HepG2 (cell line): ENCODE results near the gene ONECUT1. TPM values are rescaled to one million over a fixed set of nuclear protein-coding genes. Genes with fewer than 3 reads are reported as not detected.

Experiments used
- CREB1 ChIP-seq, 2 experiments: fragments of 450-650 bp in 1 of 2; IDR thresholded peaks; 2 replicates each; pipeline ENCODE4 v1.6.1; 2016 to 2017; ENCODE audit warnings: control low read depth in 1 of 2, mild to moderate bottlenecking in 1 of 2, missing compliant biosample characterization in 1 of 2, missing genetic modification characterization in 1 of 2
- GABPA ChIP-seq, 2 experiments: IDR thresholded peaks; 2 replicates each; pipeline ENCODE4 v1.6.1; 2011 to 2016; ENCODE audit warnings: low read depth in 2 of 2, low read length in 1 of 2, missing biosample characterization in 1 of 2, missing genetic modification characterization in 1 of 2
- GTF3A ChIP-seq: sonication (generic); formaldehyde crosslinking; conservative IDR thresholded peaks from 2 replicates; pipeline ENCODE4 v1.4.0; 2020; ENCODE audit warnings: mild to moderate bottlenecking, missing genetic modification reagents
- KLF15 ChIP-seq: sonication (generic); formaldehyde crosslinking; IDR thresholded peaks from 2 replicates; pipeline ENCODE4 v1.8.1; 2023; ENCODE audit warnings: borderline replicate concordance, mild to moderate bottlenecking, inconsistent platforms, missing genetic modification reagents, mixed read lengths
- SALL1 ChIP-seq: sonication (generic); formaldehyde crosslinking; IDR thresholded peaks from 2 replicates; pipeline ENCODE4 v1.8.0; 2022; ENCODE audit warnings: mild to moderate bottlenecking, missing genetic modification reagents
- THYN1 ChIP-seq: sonication (generic); formaldehyde crosslinking; IDR thresholded peaks from 2 replicates; pipeline ENCODE4 v1.8.1; 2023; ENCODE audit warnings: low read depth, mild to moderate bottlenecking, moderate library complexity, missing genetic modification reagents, borderline replicate concordance
- ZNF205 ChIP-seq: IDR thresholded peaks from 2 replicates; pipeline ENCODE4 v1.6.1; 2018; ENCODE audit warnings: missing biosample characterization, missing genetic modification reagents
- polyA plus RNA-seq, 8 experiments: library from polyadenylated mRNA; depleted of rRNA in 3 of 8; stranded (reverse) in 7 of 8; unstranded in 1 of 8; fragments of >200 nt; fragmentation: Illumina TruSeq in 4 of 8; extraction: Trizol in 4 of 8; gene quantifications; 2 replicates each; pipeline versions ENCODE4 v1.2.1 to v1.2.3, GENCODE V29; 2011 to 2016; ENCODE audit warnings: low read depth in 4 of 8, missing spikeins in 1 of 8, mixed read lengths in 1 of 8; ENCODE audit not compliant: insufficient read depth in 1 of 8
- total RNA-seq, 5 experiments: library from RNA; depleted of rRNA; stranded (reverse); fragments of >200 nt; fragmentation: Illumina TruSeq; extraction: Trizol; gene quantifications; 2 replicates each; pipeline ENCODE4 v1.2.3, GENCODE V29; 2016; ENCODE audit warnings: low read depth in 1 of 5
- TF ChIP-seq, protein P1 (sequence below), 2 experiments: IDR thresholded peaks; 2 replicates each; pipeline ENCODE4 v1.6.1; 2011 to 2012; ENCODE audit warnings: low read length in 2 of 2, borderline replicate concordance in 1 of 2, low read depth in 1 of 2, mild to moderate bottlenecking in 1 of 2, moderate library complexity in 1 of 2
- TF ChIP-seq, protein P2 (sequence below): sonication (generic); formaldehyde crosslinking; conservative IDR thresholded peaks from 2 replicates; pipeline ENCODE4 v1.4.0; 2020; ENCODE audit warnings: mild to moderate bottlenecking, missing genetic modification reagents, moderate library complexity
- TF ChIP-seq, protein P3 (sequence below): sonication (generic); formaldehyde crosslinking; IDR thresholded peaks from 2 replicates; pipeline ENCODE4 v1.4.0; 2020; ENCODE audit warnings: missing genetic modification reagents
- TF ChIP-seq, protein P4 (sequence below), 2 experiments: sonication (generic) in 1 of 2; formaldehyde crosslinking in 1 of 2; IDR thresholded peaks; 2 replicates each; pipeline versions ENCODE4 v1.5.1 to v1.6.1; 2011 to 2020; ENCODE audit warnings: borderline replicate concordance in 1 of 2, low read depth in 1 of 2, low read length in 1 of 2, mild to moderate bottlenecking in 1 of 2, missing genetic modification reagents in 1 of 2, moderate library complexity in 1 of 2

The ONECUT1 gene
- total and polyA plus RNA-seq, 2 of the 13 experiments (the other 11 are each of a cell fraction or from before 2014, with no cell fraction given): 3.5 to 9.1 TPM

DNA sequence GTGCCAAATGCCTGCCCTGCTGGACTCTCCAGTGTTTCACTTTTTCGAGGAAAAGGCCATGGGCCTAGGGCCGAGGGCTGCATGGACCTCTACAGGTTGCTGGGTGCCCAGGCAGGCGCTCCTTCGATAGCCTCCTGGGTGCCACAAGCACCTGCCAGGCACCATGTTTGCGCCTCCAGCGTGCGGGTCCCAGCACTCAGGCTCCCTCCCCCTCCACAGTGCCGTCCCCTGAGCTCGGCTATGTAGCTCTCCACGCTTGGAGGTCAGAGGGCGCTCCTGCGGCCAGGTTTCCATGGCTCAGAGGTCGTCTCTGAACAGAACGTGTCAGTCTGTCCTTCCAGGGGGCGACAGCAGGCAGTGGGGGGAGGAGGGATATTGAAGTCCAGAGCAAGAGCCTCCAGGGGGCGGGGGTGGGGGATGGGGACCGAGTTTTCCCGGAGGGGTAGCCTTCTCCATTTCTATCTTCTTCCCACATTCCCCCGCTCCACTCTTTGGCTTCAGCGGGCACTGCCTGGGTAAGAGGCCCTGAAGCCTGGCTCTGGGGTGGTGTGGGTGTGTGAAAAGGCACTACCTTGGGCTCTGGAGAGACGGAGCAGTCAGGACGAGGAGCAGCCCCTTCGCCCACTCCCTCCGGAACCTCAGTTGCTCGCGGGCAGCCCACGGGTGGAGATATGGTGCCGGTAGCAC, 3.6 kb downstream of the ONECUT1 start (continued):
- TF ChIP-seq, protein P1, sequence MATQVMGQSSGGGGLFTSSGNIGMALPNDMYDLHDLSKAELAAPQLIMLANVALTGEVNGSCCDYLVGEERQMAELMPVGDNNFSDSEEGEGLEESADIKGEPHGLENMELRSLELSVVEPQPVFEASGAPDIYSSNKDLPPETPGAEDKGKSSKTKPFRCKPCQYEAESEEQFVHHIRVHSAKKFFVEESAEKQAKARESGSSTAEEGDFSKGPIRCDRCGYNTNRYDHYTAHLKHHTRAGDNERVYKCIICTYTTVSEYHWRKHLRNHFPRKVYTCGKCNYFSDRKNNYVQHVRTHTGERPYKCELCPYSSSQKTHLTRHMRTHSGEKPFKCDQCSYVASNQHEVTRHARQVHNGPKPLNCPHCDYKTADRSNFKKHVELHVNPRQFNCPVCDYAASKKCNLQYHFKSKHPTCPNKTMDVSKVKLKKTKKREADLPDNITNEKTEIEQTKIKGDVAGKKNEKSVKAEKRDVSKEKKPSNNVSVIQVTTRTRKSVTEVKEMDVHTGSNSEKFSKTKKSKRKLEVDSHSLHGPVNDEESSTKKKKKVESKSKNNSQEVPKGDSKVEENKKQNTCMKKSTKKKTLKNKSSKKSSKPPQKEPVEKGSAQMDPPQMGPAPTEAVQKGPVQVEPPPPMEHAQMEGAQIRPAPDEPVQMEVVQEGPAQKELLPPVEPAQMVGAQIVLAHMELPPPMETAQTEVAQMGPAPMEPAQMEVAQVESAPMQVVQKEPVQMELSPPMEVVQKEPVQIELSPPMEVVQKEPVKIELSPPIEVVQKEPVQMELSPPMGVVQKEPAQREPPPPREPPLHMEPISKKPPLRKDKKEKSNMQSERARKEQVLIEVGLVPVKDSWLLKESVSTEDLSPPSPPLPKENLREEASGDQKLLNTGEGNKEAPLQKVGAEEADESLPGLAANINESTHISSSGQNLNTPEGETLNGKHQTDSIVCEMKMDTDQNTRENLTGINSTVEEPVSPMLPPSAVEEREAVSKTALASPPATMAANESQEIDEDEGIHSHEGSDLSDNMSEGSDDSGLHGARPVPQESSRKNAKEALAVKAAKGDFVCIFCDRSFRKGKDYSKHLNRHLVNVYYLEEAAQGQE (IDR thresholded peaks at IDR 0.05; ENCODE audit: borderline replicate concordance in 1 of 2, low read depth in 1 of 2, low read length in 2 of 2): peak in 1 of 2 experiments; percentile 29; a peak in 1 of 4 replicates
- TF ChIP-seq THYN1 (CRISPR knock-in tag): no peak
- no peak for TF ChIP-seq KLF15 (CRISPR knock-in tag)
- TF ChIP-seq, protein P2, sequence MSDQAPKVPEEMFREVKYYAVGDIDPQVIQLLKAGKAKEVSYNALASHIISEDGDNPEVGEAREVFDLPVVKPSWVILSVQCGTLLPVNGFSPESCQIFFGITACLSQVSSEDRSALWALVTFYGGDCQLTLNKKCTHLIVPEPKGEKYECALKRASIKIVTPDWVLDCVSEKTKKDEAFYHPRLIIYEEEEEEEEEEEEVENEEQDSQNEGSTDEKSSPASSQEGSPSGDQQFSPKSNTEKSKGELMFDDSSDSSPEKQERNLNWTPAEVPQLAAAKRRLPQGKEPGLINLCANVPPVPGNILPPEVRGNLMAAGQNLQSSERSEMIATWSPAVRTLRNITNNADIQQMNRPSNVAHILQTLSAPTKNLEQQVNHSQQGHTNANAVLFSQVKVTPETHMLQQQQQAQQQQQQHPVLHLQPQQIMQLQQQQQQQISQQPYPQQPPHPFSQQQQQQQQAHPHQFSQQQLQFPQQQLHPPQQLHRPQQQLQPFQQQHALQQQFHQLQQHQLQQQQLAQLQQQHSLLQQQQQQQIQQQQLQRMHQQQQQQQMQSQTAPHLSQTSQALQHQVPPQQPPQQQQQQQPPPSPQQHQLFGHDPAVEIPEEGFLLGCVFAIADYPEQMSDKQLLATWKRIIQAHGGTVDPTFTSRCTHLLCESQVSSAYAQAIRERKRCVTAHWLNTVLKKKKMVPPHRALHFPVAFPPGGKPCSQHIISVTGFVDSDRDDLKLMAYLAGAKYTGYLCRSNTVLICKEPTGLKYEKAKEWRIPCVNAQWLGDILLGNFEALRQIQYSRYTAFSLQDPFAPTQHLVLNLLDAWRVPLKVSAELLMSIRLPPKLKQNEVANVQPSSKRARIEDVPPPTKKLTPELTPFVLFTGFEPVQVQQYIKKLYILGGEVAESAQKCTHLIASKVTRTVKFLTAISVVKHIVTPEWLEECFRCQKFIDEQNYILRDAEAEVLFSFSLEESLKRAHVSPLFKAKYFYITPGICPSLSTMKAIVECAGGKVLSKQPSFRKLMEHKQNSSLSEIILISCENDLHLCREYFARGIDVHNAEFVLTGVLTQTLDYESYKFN (CRISPR knock-in tag): peak; percentile 67; the same call in 1 of the 2 replicates
- TF ChIP-seq, protein P3, sequence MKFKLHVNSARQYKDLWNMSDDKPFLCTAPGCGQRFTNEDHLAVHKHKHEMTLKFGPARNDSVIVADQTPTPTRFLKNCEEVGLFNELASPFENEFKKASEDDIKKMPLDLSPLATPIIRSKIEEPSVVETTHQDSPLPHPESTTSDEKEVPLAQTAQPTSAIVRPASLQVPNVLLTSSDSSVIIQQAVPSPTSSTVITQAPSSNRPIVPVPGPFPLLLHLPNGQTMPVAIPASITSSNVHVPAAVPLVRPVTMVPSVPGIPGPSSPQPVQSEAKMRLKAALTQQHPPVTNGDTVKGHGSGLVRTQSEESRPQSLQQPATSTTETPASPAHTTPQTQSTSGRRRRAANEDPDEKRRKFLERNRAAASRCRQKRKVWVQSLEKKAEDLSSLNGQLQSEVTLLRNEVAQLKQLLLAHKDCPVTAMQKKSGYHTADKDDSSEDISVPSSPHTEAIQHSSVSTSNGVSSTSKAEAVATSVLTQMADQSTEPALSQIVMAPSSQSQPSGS (CRISPR knock-in tag): 0 out of 2 replicates have a peak, but pooled peaks have one; percentile 34
- TF ChIP-seq, protein P4, sequence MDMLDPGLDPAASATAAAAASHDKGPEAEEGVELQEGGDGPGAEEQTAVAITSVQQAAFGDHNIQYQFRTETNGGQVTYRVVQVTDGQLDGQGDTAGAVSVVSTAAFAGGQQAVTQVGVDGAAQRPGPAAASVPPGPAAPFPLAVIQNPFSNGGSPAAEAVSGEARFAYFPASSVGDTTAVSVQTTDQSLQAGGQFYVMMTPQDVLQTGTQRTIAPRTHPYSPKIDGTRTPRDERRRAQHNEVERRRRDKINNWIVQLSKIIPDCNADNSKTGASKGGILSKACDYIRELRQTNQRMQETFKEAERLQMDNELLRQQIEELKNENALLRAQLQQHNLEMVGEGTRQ (IDR thresholded peaks at IDR 0.05; ENCODE audit: low read depth, low read length): no peak
- TF ChIP-seq, protein P4 (CRISPR knock-in tag; IDR thresholded peaks at IDR 0.05; ENCODE audit: borderline replicate concordance): no peak
- no peak for TF ChIP-seq CREB1 (IDR thresholded peaks at IDR 0.05)
- no peak for TF ChIP-seq CREB1 (CRISPR knock-in tag; IDR thresholded peaks at IDR 0.05)
- TF ChIP-seq GABPA (IDR thresholded peaks at IDR 0.05; ENCODE audit: low read depth, low read length): no peak
- TF ChIP-seq GABPA (CRISPR knock-in tag; IDR thresholded peaks at IDR 0.05; ENCODE audit: low read depth): no peak
- TF ChIP-seq SALL1 (CRISPR knock-in tag): peak; percentile 68
- TF ChIP-seq ZNF205: 0 out of 2 replicates have a peak, but pooled peaks have one; percentile 45
- no peak; the same call in 1 of the 2 replicates for TF ChIP-seq GTF3A (CRISPR knock-in tag)
